PC-3 (cell line): Measurements from ENCODE around the gene PTPRN2. TPM values are rescaled to one million over a fixed set of nuclear protein-coding genes. Genes with fewer than 3 reads are reported as not detected.

Source experiments
- ATAC-seq: fragments of 200-7000 bp; cut with Tn5 transposase; 2 replicates; pipeline ENCODE4 v1.9.1; 2020; ENCODE audit warnings: mild to moderate bottlenecking, moderate library complexity
- BruUV-seq: library from RNA; stranded (reverse); fragments of 400-500 nt; replicated peaks from 2 replicates; lab custom pipeline; 2021; lab: Mats Ljungman, UMichigan
- CTCF ChIA-PET: fragments of 300-600 bp; sonication (Branson Sonifier 250); formaldehyde crosslinking; loops from one replicate; lab custom pipeline; 2022; ENCODE audit warnings: antibody characterized with exemption; lab: Charles Lee
- POLR2A ChIA-PET: fragments of 300-600 bp; sonication (Branson Sonifier 250); formaldehyde crosslinking; loops from one replicate; lab custom pipeline; 2022; ENCODE audit warnings: antibody characterized with exemption; ENCODE audit not compliant: unreplicated experiment; lab: Charles Lee
- DNase-seq: peaks from one replicate; pipeline ENCODE4 v3.0.0-alpha.2; 2015
- H2AFZ ChIP-seq: fragments of 300-600 bp; sonication (generic); 2 replicates; pipeline ENCODE4 v1.6.0; 2016; ENCODE audit warnings: antibody characterized with exemption, low read length
- H3F3A ChIP-seq: fragments of 300-600 bp; sonication (generic); one replicate; pipeline ENCODE4 v1.6.0; 2017; ENCODE audit warnings: antibody characterized with exemption, low read length, control low read depth, mild to moderate bottlenecking; ENCODE audit not compliant: unreplicated experiment
- H3K27ac ChIP-seq: fragments of 300-600 bp; sonication (generic); 2 replicates; pipeline ENCODE4 v1.5.1; 2016; ENCODE audit warnings: mild to moderate bottlenecking, low read length
- H3K27me3 ChIP-seq: fragments of 300-600 bp; sonication (generic); 2 replicates; pipeline ENCODE4 v1.6.1; 2016; ENCODE audit warnings: low read length, mixed read lengths
- H3K36me3 ChIP-seq: fragments of 300-600 bp; sonication (generic); 2 replicates; pipeline ENCODE4 v1.6.1; 2016; ENCODE audit warnings: low read depth, mixed run types, low read length, mixed read lengths
- H3K4me1 ChIP-seq: fragments of 300-600 bp; sonication (generic); 2 replicates; pipeline ENCODE4 v1.5.1; 2016; ENCODE audit warnings: low read length; ENCODE audit not compliant: insufficient read depth
- H3K4me2 ChIP-seq: fragments of 300-600 bp; sonication (generic); 2 replicates; pipeline ENCODE4 v1.6.0; 2016; ENCODE audit warnings: low read length
- H3K4me3 ChIP-seq: fragments of 300-600 bp; sonication (generic); 2 replicates; pipeline ENCODE4 v1.5.1; 2016; ENCODE audit warnings: mild to moderate bottlenecking, low read length, mixed read lengths
- H3K79me2 ChIP-seq: fragments of 300-600 bp; sonication (generic); 2 replicates; pipeline ENCODE4 v1.6.1; 2017; ENCODE audit warnings: low read length, mixed read lengths
- H3K9ac ChIP-seq: fragments of 300-600 bp; sonication (generic); 2 replicates; pipeline ENCODE4 v1.6.0; 2016; ENCODE audit warnings: mild to moderate bottlenecking, low read length
- H3K9me2 ChIP-seq: fragments of 300-600 bp; sonication (generic); replicated peaks from 2 replicates; pipeline ENCODE4 v1.6.1; 2016; ENCODE audit warnings: mixed run types, low read length, mixed read lengths
- H3K9me3 ChIP-seq: fragments of 300-600 bp; sonication (generic); 2 replicates; pipeline ENCODE4 v1.6.1; 2016; ENCODE audit warnings: low read length, mixed read lengths
- H4K20me1 ChIP-seq: fragments of 300-600 bp; sonication (generic); 2 replicates; pipeline ENCODE4 v1.6.1; 2016; ENCODE audit warnings: low read length, mixed read lengths
- EZH2 ChIP-seq: fragments of 300-600 bp; sonication (generic); IDR thresholded peaks from one replicate; pipeline ENCODE4 v1.6.1; 2017; ENCODE audit warnings: antibody characterized with exemption, mild to moderate bottlenecking, low read length; ENCODE audit not compliant: unreplicated experiment
- EZH2phosphoT487 ChIP-seq: fragments of 300-600 bp; sonication (generic); IDR thresholded peaks from 2 replicates; pipeline ENCODE4 v1.6.1; 2018; ENCODE audit warnings: mild to moderate bottlenecking, antibody characterized with exemption, low read length, borderline replicate concordance
- intact Hi-C: fragments of 100-400 bp; cut with micrococcal nuclease; formaldehyde crosslinking; loops from 2 replicates; pipeline ENCODE4 v1.9.0; 2023
- total RNA-seq: library from RNA; depleted of rRNA; stranded (reverse); fragments of >200 nt; gene quantifications from 2 replicates; pipeline ENCODE4 v1.2.3, GENCODE V29; 2014
- TF ChIP-seq, protein P1 (sequence below): fragments of 300-600 bp; sonication (generic); conservative IDR thresholded peaks from 2 replicates; pipeline ENCODE4 v1.5.1; 2017; ENCODE audit warnings: antibody characterized with exemption, low read depth, mild to moderate bottlenecking, low read length

Gene PTPRN2
- total RNA-seq, 1 experiment from 2014 or later = 3.2 TPM

DNA sequence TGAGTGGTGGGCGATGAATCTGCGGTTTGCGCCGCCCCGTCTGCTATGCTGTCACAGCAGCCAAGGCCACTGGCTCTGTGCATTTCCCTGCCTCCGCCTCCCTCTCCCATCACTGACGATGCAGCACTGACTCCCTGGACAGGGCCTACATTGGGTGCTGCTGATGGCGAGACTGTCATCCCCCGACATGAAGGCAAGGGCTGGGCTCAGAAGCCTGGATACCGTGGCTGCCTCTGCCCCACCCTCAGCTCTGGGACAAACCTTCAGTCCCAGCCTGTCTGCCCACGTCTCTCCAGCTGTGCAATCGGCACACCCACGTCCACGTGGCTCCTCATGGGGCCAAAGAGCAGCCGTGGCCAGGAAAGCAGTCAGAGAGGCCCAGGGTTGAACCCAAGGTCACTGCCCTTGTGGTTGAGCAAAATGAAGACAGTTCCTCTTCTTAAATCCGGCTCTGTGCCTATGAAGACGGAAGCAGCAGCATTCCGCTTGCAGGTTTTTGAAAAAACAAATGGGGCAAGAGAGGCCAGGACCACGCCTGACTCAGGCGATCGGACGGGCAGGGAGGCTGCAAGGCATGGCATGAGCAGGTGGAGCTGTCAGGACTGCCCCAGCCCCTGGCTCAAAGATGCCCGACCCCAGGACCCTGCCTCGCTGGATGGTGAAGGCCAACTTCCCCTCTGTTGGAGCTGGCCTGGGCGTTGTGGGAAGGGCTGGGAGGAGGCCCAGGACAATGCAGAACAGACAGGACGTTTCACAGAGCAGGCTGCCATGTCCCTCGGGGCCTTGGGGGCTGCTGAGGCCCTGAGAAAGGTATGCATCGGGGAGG lies 733.3 kb downstream of the PTPRN2 start:
- H3K27me3 ChIP-seq = no peaks in the 10 kb centered on the region
- no peaks in the 10 kb centered on the region for H4K20me1 ChIP-seq
- ATAC-seq (no peak), DNase-seq (no peak)
- no peaks in the 10 kb centered on the region; the same call in 1 of the 2 replicates for H3K4me1 ChIP-seq
- H3K4me3 ChIP-seq = no peak overlapping the region
- H3K36me3 ChIP-seq = no peaks in the 10 kb centered on the region
- H3K79me2 ChIP-seq = no peaks in the 10 kb centered on the region
- H3K27ac ChIP-seq = no peak overlapping the region
- H3F3A ChIP-seq = no peaks in the 10 kb centered on the region
- TF ChIP-seq, protein P1, sequence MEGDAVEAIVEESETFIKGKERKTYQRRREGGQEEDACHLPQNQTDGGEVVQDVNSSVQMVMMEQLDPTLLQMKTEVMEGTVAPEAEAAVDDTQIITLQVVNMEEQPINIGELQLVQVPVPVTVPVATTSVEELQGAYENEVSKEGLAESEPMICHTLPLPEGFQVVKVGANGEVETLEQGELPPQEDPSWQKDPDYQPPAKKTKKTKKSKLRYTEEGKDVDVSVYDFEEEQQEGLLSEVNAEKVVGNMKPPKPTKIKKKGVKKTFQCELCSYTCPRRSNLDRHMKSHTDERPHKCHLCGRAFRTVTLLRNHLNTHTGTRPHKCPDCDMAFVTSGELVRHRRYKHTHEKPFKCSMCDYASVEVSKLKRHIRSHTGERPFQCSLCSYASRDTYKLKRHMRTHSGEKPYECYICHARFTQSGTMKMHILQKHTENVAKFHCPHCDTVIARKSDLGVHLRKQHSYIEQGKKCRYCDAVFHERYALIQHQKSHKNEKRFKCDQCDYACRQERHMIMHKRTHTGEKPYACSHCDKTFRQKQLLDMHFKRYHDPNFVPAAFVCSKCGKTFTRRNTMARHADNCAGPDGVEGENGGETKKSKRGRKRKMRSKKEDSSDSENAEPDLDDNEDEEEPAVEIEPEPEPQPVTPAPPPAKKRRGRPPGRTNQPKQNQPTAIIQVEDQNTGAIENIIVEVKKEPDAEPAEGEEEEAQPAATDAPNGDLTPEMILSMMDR = no peak
- TF ChIP-seq EZH2phosphoT487 (no peak), EZH2 (no peak)
- H3K9me2 ChIP-seq = no peaks in the 10 kb centered on the region
- H3K9me3 ChIP-seq = no peaks in the 10 kb centered on the region
- ChIA-PET POLR2A (no interaction called here), CTCF (no interaction called here)
- H3K9ac ChIP-seq = no peak overlapping the region
- no TSS peak for BruUV-seq
- intact Hi-C loops = no loop called here
- H3K4me2 ChIP-seq = no peak overlapping the region
- no peak overlapping the region for H2AFZ ChIP-seq

DNA sequence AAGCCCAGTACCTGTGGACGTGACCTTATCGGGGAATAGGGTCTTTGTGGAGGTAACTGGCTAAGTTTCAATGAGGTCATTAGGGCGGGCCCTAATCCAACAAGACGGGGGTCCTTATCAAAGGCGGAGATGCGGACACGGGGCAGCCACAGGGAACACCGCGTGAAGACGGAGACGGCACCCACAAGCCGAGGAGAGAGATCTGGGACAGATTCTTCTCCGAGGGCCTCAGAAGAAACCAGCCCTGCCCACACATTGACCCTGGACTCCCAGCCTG lies 733.9 kb downstream of the PTPRN2 start:
- no peak overlapping the region for H3K27ac ChIP-seq
- CTCF ChIA-PET = no interaction called here
- no peak for ATAC-seq
- H3K4me1 ChIP-seq = no peaks in the 10 kb centered on the region; the same call in 1 of the 2 replicates
- intact Hi-C loops = no loop called here
- no peaks in the 10 kb centered on the region for H3K27me3 ChIP-seq
- H3K4me2 ChIP-seq = no peak overlapping the region
- H3F3A ChIP-seq = no peaks in the 10 kb centered on the region
- no peak for TF ChIP-seq EZH2
- TF ChIP-seq EZH2phosphoT487 = no peak
- TF ChIP-seq, protein P1 = no peak
- POLR2A ChIA-PET = no interaction called here
- H3K36me3 ChIP-seq = no peaks in the 10 kb centered on the region
- H3K4me3 ChIP-seq = no peak overlapping the region
- H3K79me2 ChIP-seq = no peaks in the 10 kb centered on the region
- H3K9ac ChIP-seq = no peak overlapping the region
- no peaks in the 10 kb centered on the region for H3K9me3 ChIP-seq
- no peak overlapping the region for H2AFZ ChIP-seq
- H4K20me1 ChIP-seq = no peaks in the 10 kb centered on the region
- H3K9me2 ChIP-seq = no peaks in the 10 kb centered on the region
- no peak for DNase-seq
- no TSS peak for BruUV-seq

DNA sequence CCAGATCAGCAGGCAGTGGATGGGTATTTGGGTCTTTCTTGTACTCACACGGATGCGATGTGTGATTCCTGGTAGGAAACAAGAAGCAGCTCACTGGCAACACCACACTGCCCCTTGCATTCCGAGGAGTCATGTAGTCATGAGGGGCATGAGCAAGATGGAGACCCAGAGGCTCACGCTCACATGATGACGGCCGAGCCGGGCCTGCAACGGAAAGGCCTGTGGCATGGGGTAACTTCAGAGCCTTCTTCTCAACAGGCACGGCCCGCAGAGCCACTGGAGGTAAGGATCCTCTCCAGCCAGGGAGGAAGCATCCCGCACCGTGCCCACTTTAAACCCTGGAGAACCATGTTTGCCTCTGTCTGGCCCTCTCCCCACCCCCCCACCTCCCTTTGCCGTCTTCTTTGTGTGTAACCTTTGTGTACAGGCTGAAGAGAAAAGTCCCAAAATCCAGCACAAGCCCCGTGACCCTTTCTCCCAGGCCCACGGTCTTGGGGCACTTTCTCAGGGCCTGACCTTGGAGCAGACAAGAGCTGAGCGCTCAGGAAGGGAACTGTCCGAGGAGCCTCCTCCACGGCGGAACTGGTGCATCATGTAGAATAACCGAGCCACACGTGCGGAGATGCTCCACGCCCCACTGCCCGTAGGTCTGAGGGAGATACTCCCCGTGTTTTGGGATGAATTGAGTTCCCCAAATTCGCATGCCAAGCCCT lies 734.4 kb downstream of the PTPRN2 start:
- Histone ChIP-seq H3K4me2 (no peak overlapping the region), H3K36me3 (no peaks in the 10 kb centered on the region), H3K27me3 (no peaks in the 10 kb centered on the region), H4K20me1 (no peaks in the 10 kb centered on the region), H3K27ac (no peak overlapping the region), H2AFZ (no peak overlapping the region), H3K79me2 (no peaks in the 10 kb centered on the region), H3K9me3 (no peaks in the 10 kb centered on the region), H3K9ac (no peak overlapping the region), H3K4me1 (no peaks in the 10 kb centered on the region; the same call in 1 of the 2 replicates), H3F3A (no peaks in the 10 kb centered on the region), H3K4me3 (no peak overlapping the region), H3K9me2 (no peaks in the 10 kb centered on the region)
- intact Hi-C loops = no loop called here
- BruUV-seq = no TSS peak
- no peak for ATAC-seq
- POLR2A ChIA-PET = no interaction called here
- CTCF ChIA-PET = no interaction called here
- no peak for DNase-seq
- TF ChIP-seq EZH2 (no peak), EZH2phosphoT487 (no peak)
- TF ChIP-seq, protein P1 = no peak
